ENCODE data around the gene BRAT1. TPM values are rescaled to one million over a fixed set of nuclear protein-coding genes. Genes with fewer than 3 reads are reported as not detected.

The BRAT1 gene
- polyA plus RNA-seq, 3 donors, result 17.8 to 29.8 (median 18.7) TPM

DNA sequence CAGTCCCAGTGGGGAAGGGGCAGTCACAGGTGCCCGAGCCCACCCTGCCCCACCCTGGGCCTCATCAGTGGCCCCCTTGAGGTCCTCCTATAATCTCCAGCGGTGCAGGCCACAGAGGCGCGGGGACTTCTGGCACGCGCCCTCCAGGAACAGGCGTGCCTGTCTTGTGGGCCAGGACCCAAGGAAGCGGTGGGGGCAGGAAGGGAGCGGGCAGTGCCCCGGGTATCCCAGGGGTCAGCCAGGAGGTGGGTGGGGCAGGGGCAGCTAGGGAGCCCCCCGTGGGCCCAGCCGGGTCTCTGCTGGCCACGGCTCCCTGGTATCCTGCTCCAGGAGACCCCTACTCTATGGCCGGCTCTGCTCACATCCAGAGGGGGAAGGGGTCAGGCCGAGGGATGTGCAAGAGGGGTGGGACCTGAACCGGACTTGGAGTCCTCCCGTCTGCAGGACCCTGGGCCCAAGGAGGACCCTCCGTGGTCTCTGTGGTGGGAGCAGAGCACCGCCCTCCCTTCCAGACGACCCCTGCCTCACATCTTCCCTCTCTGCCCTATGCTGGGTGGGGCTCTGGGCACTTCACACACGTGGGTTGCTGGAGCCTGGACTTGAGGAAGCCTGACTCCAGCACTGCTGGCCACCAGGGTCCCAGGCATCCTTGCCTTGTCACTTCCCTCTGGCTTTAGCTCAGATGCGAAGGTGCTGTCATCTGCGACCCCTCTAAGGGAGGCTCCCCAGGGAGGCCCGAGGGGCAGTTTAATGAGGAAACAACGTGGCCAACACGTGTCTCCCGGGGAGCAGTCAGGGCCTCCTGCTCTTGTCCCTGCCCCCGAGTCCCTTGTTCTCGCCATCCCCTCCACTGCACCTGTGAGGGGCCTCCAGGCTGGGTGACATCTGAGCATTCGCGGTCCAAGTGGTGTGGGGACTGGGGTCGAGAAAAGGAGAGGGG lies 60.9 kb downstream of the BRAT1 start:
- H3K27ac ChIP-seq (ENCODE audit: low read depth, low read length), result no peak overlapping the region
- WGBS, 3 donors, result 46 to 73% (median 47%) methylated on average over 26 to 32 of the region's 32 CpGs

DNA sequence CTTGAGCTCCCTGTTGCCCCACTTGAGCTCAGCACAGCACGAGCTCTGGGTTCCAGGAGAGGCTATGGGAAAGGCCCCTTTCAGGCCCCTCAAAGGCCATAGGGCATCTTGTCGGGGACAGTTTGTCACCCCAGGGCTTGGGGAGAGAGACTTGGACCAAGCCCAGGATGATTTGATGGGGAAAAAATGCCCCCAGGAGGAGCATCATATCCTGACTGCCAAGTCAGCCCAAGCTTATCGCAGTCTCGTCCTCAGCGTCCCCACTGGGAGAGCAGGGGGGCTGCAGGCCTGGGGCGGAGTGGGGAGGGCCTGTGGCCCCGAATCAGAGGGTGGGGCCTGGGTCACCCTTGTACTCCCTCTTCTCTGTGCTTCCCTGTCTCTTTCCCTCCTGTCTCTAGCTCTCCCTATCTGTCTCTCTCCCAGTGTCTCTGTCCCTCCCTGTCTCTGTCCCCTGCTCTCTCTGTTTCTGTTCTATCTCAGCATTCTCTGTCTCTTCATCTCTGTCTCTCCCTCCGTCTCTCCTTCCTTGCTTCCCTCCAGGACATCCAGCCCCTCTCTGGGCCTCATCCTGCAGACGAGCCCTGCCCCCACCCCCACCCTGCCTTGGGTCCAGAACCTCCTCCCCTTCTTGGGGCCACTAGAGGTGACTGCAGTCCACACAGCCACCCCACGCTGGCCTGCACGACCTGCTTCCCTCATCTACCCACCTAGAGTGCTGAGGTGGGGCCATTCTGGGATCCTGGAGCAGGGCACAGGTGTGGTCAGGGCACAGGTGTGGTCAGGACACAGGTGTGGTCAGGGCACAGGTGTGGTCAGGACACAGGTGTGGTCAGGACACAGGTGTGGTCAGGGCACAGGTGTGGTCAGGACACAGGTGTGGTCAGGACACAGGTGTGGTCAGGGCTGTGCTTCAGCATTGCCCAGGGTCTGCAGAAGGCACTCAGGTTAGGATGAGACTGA lies 61.8 kb downstream of the BRAT1 start:
- H3K27ac ChIP-seq (ENCODE audit: low read depth, low read length), result no peak overlapping the region
- 32 to 66% (median 54%) methylated on average over 10 of the region's 11 CpGs for WGBS, 3 donors

DNA sequence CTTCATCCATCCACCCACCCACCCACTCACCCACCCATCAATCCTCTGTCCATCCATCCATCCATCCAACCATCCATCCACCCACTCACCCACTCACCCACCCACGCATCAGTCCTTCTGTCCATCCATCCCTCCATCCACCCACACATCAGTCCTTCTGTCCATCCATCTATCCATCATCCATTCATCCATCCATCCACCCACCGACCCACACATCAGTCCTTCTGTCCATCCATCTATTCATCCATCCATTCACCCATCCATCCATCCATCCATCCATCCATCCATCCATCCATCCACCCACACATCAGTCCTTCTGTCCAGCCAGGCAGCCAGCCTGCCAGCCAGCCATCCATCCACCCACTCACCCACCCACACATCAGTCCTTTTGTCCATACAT lies 63.3 kb downstream of the BRAT1 start:
- 91 to 97% (median 96%) methylated on average over 2 of the region's 2 CpGs for WGBS, 3 donors
- no peak overlapping the region for H3K27ac ChIP-seq (ENCODE audit: low read depth, low read length)

DNA sequence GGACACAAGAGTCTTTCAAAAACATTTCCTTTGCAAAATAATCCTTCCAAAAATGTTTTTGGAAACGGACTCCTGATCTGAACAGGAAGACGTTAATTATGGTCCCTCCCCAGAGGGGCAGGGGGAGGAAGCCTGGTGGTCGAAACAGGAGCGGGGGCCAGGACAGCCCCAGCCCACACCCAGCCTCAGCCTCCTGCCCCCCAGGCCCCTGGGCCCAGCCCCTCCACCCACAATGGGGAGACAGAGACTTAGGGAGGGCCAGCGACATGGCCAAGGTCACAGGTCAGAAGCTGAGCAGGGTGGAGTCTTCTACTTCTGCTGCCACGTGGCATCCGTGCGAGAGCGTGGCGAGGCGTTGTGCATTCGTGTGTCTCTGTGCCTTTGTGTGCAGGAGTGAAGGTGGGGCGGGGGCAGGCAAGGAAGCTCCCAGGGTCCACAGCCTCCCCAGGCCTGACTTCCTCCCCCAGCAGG lies 65.1 kb downstream of the BRAT1 start:
- WGBS, 3 donors, result 28 to 74% (median 49%) methylated on average over 13 of the region's 13 CpGs
- no peak overlapping the region for H3K27ac ChIP-seq (ENCODE audit: low read depth, low read length)

DNA sequence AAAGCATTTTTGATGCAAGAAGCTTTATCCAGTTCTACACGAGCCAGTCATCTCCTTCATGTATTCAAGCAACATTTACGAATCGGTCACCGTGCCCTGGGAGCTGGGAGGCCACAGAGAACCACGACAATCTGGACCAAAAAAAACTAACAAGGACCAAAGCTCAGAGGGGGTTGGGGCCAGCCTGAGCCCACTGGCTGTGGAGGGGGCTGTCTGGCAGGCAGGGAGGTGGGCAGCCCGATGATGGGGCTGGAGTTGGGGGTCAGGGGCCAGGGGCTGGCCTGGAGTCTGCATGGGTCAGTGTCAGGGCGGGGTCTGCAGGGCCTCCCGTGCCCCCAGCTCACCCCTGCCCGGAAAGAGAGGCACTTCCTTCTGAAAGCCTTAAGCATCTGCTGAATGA lies 66.6 kb downstream of the BRAT1 start:
- 25 to 49% (median 29%) methylated on average over 9 of the region's 9 CpGs for WGBS, 3 donors
- H3K27ac ChIP-seq (ENCODE audit: low read depth, low read length), result no peak overlapping the region

DNA sequence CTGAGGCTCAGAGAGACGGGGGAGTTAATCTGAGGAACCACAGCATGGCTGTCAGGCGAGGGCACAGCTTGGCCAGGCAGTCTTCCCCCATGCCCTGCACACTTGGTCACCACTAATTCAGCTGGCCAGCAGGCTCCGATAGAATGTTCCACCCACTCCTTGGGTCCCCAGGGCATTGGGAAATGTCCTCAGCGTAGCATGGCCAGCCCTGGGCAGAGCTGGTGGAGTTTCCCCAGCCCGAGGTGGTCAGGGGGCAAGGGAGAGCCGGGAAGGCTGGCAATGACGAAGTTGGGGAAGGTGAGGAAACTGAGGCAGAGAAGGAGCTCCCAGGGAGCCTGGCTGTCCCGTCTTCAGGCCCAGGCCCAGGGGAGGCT lies 67.1 kb downstream of the BRAT1 start:
- no peak overlapping the region for H3K27ac ChIP-seq (ENCODE audit: low read depth, low read length)
- 44 to 67% (median 57%) methylated on average over 8 of the region's 8 CpGs for WGBS, 3 donors

Other genes with a start within 250 kb of the BRAT1 start
- 10 to 100 TPM; 11.8 to 44.0 (median 26.2) TPM for gene SNX8, start 241.1 kb downstream of the BRAT1 start, polyA plus RNA-seq
- gene EIF3B, start 200.7 kb downstream of the BRAT1 start, polyA plus RNA-seq, result 100 to 1,000 TPM in 1 of 3 donors, 10 to 100 TPM in 2; 64.8 to 130 (median 74.6) TPM
- 10 to 100 TPM; 10.5 to 20.4 (median 15.7) TPM for gene CHST12, start 151.9 kb downstream of the BRAT1 start, polyA plus RNA-seq
- gene GRIFIN, start 79.1 kb downstream of the BRAT1 start, polyA plus RNA-seq, result not detected
- gene LFNG, start 35.8 kb downstream of the BRAT1 start, polyA plus RNA-seq, result 10 to 100 TPM; 12.5 to 52.7 (median 23.7) TPM
- gene IQCE, start 3.5 kb upstream of the BRAT1 start, polyA plus RNA-seq, result 1 to 10 TPM; 4.3 to 8.7 (median 5.4) TPM
- 10 to 100 TPM in 2 of 3 donors, 1 to 10 TPM in 1; 7.2 to 49.8 (median 26.4) TPM for gene TTYH3, start 76.5 kb upstream of the BRAT1 start, polyA plus RNA-seq
- gene AMZ1, start 132.7 kb upstream of the BRAT1 start, polyA plus RNA-seq, result under 1 TPM in 2 of 3 donors, not detected in 1; 0.01 to 0.06 TPM